Neutrophil (primary cell): ENCODE results near the gene GAREM1.

Experiments
- H3K27ac ChIP-seq: fragments of 200-600 bp; sonication (generic); 2 replicates; pipeline ENCODE4 v1.5.1; 2016; ENCODE audit warnings: mild to moderate bottlenecking, moderate library complexity
- H3K27me3 ChIP-seq: fragments of 200-600 bp; sonication (generic); 2 replicates; pipeline ENCODE4 v1.6.0; 2016; ENCODE audit warnings: mild to moderate bottlenecking
- H3K36me3 ChIP-seq: fragments of 200-600 bp; sonication (generic); 2 replicates; pipeline ENCODE4 v1.5.1; 2017
- H3K4me1 ChIP-seq, 2 experiments: fragments of 200-600 bp in 1 of 2; sonication (generic) in 1 of 2; 1 replicate in 1 of 2; 2 replicates in 1 of 2; pipeline versions ENCODE4 v1.5.1 to v1.6.1; 2013 to 2016; ENCODE audit warnings: low read depth in 1 of 2, low read length in 1 of 2, mild to moderate bottlenecking in 1 of 2, moderate library complexity in 1 of 2; ENCODE audit not compliant: control insufficient read depth in 1 of 2, insufficient read depth in 1 of 2
- H3K4me3 ChIP-seq, 2 experiments: fragments of 200-600 bp in 1 of 2; sonication (generic) in 1 of 2; 1 replicate in 1 of 2; 2 replicates in 1 of 2; pipeline ENCODE4 v1.5.1; 2013 to 2016; ENCODE audit warnings: low read depth in 1 of 2, low read length in 1 of 2, mild to moderate bottlenecking in 1 of 2, moderate library complexity in 1 of 2
- H3K9me3 ChIP-seq: fragments of 200-600 bp; sonication (generic); 2 replicates; pipeline ENCODE4 v1.5.1; 2016
- TF ChIP-seq, protein P1 (sequence below): fragments of 200-600 bp; sonication (generic); IDR thresholded peaks from 2 replicates; pipeline ENCODE4 v1.5.1; 2016; ENCODE audit warnings: antibody characterized with exemption

Gene GAREM1

DNA sequence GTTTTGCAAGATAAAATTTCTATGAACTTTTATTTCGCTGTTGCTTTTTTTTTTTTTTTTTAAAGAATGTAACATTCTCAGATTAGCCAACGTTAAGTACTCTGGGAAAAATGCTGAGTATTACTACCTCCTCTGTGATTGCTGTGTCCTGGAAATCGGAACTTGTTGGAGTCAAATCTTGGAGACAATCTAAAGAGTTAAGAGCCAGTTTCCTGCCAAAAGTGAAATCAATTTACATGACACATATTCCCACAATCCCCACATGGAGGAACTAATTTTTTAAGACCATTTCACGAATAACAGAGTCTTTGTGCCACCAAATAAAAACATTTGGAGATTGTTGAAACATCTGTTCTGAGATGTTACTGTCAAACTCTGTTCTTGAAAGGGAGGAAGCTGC lies 153.0 kb downstream of the GAREM1 start:
- no peaks in the 10 kb centered on the region for H3K27me3 ChIP-seq
- H3K27ac ChIP-seq = no peak overlapping the region
- H3K4me3 ChIP-seq = no peak overlapping the region
- no peaks in the 10 kb centered on the region for H3K4me1 ChIP-seq
- no peaks in the 10 kb centered on the region for H3K36me3 ChIP-seq
- H3K9me3 ChIP-seq = no peaks in the 10 kb centered on the region
- TF ChIP-seq, protein P1, sequence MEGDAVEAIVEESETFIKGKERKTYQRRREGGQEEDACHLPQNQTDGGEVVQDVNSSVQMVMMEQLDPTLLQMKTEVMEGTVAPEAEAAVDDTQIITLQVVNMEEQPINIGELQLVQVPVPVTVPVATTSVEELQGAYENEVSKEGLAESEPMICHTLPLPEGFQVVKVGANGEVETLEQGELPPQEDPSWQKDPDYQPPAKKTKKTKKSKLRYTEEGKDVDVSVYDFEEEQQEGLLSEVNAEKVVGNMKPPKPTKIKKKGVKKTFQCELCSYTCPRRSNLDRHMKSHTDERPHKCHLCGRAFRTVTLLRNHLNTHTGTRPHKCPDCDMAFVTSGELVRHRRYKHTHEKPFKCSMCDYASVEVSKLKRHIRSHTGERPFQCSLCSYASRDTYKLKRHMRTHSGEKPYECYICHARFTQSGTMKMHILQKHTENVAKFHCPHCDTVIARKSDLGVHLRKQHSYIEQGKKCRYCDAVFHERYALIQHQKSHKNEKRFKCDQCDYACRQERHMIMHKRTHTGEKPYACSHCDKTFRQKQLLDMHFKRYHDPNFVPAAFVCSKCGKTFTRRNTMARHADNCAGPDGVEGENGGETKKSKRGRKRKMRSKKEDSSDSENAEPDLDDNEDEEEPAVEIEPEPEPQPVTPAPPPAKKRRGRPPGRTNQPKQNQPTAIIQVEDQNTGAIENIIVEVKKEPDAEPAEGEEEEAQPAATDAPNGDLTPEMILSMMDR = no peak

DNA sequence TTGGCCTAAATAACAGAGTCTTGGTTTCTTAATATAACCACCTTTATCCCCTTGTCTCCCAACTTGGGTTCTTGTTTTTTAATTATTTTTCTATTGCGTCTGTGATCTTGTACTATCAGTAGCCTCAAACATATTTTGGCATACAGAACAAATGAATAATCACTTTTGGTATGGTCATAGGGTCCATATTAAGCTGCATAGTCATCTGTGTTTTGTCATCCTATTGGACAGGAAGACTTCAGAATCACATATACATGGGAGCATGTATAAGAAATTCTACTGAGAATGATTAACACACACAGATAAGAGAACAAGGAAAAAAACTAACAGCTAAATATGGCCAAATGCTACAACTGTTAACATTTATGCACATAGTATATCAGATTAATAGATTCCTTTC lies 154.8 kb downstream of the GAREM1 start:
- TF ChIP-seq, protein P1 = no peak
- Histone ChIP-seq H3K27me3 (no peaks in the 10 kb centered on the region), H3K36me3 (no peaks in the 10 kb centered on the region), H3K27ac (no peak overlapping the region), H3K4me1 (no peaks in the 10 kb centered on the region), H3K4me3 (no peak overlapping the region), H3K9me3 (no peaks in the 10 kb centered on the region)

DNA sequence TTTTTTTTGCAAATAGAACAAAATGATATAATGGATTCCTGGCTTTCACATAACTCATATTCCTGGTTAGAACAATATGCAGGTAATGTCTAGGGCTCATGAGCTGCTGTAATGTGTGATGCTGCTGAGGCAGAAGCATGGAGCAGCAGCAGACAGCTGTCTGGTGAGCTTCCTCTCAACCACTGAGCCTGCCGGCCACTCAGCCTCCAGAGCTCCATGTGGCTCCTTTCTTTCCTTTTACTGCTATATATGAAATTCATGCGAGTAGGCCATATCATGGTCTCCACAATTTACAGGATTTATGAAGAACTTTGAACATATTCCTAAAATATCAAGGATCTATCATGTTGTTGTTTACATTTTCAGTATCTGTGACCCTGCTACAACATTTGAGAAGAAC lies 159.9 kb downstream of the GAREM1 start:
- no peak overlapping the region for H3K4me3 ChIP-seq
- no peaks in the 10 kb centered on the region for H3K9me3 ChIP-seq
- H3K36me3 ChIP-seq = no peaks in the 10 kb centered on the region
- H3K27ac ChIP-seq = no peak overlapping the region
- TF ChIP-seq, protein P1 = no peak
- no peaks in the 10 kb centered on the region for H3K4me1 ChIP-seq
- H3K27me3 ChIP-seq = peaks cover 4% of the 10 kb centered on the region

DNA sequence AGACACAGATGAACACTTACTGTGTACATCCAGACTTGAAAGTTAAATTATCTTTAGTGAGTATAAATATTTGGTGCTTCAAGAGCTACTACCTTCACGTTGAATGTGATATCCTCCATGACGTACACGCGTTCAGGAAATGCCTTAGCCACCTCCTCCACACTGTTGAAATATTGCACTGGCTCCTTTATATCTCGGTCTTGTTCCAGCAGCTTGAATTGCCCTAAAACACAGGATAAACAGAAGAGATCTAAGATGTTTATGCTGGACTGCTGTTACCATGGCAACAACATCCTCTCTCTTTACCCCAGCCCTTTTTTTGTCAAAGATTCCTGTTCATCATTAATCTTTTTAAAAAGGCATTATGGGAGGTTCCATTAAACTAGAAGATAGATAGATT lies 160.6 kb downstream of the GAREM1 start:
- Histone ChIP-seq H3K36me3 (no peaks in the 10 kb centered on the region), H3K4me1 (no peaks in the 10 kb centered on the region), H3K9me3 (no peaks in the 10 kb centered on the region), H3K4me3 (no peak overlapping the region), H3K27ac (no peak overlapping the region), H3K27me3 (peaks cover 4% of the 10 kb centered on the region)
- TF ChIP-seq, protein P1 = no peak

DNA sequence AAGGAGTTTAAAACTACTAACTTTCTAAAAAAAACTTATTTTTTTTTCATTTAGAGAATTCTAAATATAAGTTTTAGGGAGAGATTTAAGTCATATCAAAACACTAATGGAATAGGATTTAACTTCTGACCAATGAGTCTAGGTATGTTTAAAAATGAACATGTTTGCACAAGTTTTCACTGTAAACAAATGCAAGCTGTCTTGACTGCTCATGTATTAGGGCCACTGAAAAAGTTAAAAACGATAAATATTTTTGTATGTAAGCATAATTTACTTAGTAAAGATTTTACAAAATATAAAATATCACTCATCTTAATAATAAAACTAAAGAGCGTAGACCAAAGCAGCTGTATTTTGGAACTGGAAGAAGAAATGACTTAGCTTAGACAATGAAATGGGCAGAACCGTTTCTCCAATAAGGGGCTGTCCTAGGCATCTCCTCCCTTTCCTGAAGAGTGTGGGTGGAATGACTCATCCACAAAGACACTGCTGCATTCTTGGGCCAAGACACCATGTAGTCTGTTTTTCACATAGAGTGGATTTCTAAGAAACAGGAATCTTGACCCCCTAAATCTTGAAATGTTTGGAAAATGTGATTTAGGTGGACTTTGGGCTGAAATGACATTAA lies 162.1 kb downstream of the GAREM1 start:
- Histone ChIP-seq H3K9me3 (no peaks in the 10 kb centered on the region), H3K27ac (no peak overlapping the region), H3K27me3 (peaks cover 4% of the 10 kb centered on the region), H3K4me1 (no peaks in the 10 kb centered on the region), H3K36me3 (no peaks in the 10 kb centered on the region), H3K4me3 (no peak overlapping the region)
- TF ChIP-seq, protein P1 = no peak
